Activated T-helper 17 cell treated with anti-CD3 and anti-CD28 coated beads, Interleukin-2, amount 50 U/mL, for 72 hours (primary cell): Measurements from ENCODE around the gene NELL1. TPM values are rescaled to one million over a fixed set of nuclear protein-coding genes. Genes with fewer than 3 reads are reported as not detected.

Source experiments
- ATAC-seq: fragments of 150-1000 bp; cut with Tn5 transposase; replicated peaks from 2 replicates; pipeline ENCODE4 v1.10.0; 2021; ENCODE audit warnings: mild to moderate bottlenecking, moderate library complexity
- H3K27ac Mint-ChIP-seq: one replicate; pipeline ENCODE4 v1.8.0; 2022; ENCODE audit warnings: mixed read lengths
- H3K27me3 Mint-ChIP-seq: one replicate; pipeline ENCODE4 v1.8.0; 2022; ENCODE audit warnings: mixed read lengths
- H3K36me3 Mint-ChIP-seq: one replicate; pipeline ENCODE4 v1.8.0; 2022; ENCODE audit warnings: low read depth, mild to moderate bottlenecking, mixed read lengths
- H3K4me1 Mint-ChIP-seq: one replicate; pipeline ENCODE4 v1.8.0; 2022; ENCODE audit warnings: mixed read lengths
- H3K4me3 Mint-ChIP-seq: one replicate; pipeline ENCODE4 v1.8.0; 2022; ENCODE audit warnings: mild to moderate bottlenecking, mixed read lengths
- H3K9me3 Mint-ChIP-seq: one replicate; pipeline ENCODE4 v1.8.0; 2022; ENCODE audit warnings: mixed read lengths
- total RNA-seq, 2 donors: library from RNA; stranded (reverse); gene quantifications; one replicate each; pipeline ENCODE4 v1.2.3, GENCODE V29; 2022

NELL1 gene
- total RNA-seq, 2 donors from 2014 or later: not detected

- peaks cover 16% of the 10 kb centered on the region for H3K9me3 Mint-ChIP-seq
- no peak overlapping the region for H3K27ac Mint-ChIP-seq
- H3K27me3 Mint-ChIP-seq: no peaks in the 10 kb centered on the region
- H3K36me3 Mint-ChIP-seq: no peaks in the 10 kb centered on the region
- H3K4me3 Mint-ChIP-seq: no peak overlapping the region
- no peaks in the 10 kb centered on the region for H3K4me1 Mint-ChIP-seq
- no peak for ATAC-seq
Measured at GRCh38 chr11:20909995-20910726, 240.8 kb downstream of the NELL1 start.

- no peak for ATAC-seq
- no peaks in the 10 kb centered on the region for H3K27me3 Mint-ChIP-seq
- H3K4me1 Mint-ChIP-seq: no peaks in the 10 kb centered on the region
- no peak overlapping the region for H3K27ac Mint-ChIP-seq
- H3K9me3 Mint-ChIP-seq: peaks cover 10% of the 10 kb centered on the region
- H3K36me3 Mint-ChIP-seq: no peaks in the 10 kb centered on the region
- no peak overlapping the region for H3K4me3 Mint-ChIP-seq
Measured at GRCh38 chr11:20910733-20911132, 241.3 kb downstream of the NELL1 start.

GRCh38 chr11:20912065-20912821 lies 242.9 kb downstream of the NELL1 start:
- H3K4me3 Mint-ChIP-seq: no peak overlapping the region
- no peaks in the 10 kb centered on the region for H3K36me3 Mint-ChIP-seq
- no peak overlapping the region for H3K27ac Mint-ChIP-seq
- no peaks in the 10 kb centered on the region for H3K4me1 Mint-ChIP-seq
- peaks cover 11% of the 10 kb centered on the region for H3K9me3 Mint-ChIP-seq
- no peak for ATAC-seq
- no peaks in the 10 kb centered on the region for H3K27me3 Mint-ChIP-seq

- no peak for ATAC-seq
- Mint-ChIP-seq H3K27me3 (no peaks in the 10 kb centered on the region), H3K9me3 (peaks cover 6% of the 10 kb centered on the region), H3K36me3 (no peaks in the 10 kb centered on the region), H3K4me1 (no peaks in the 10 kb centered on the region), H3K4me3 (no peak overlapping the region), H3K27ac (no peak overlapping the region)
Measured at GRCh38 chr11:20912922-20913512, 243.6 kb downstream of the NELL1 start.

- Mint-ChIP-seq H3K4me1 (no peaks in the 10 kb centered on the region), H3K9me3 (peaks cover 11% of the 10 kb centered on the region), H3K27ac (no peak overlapping the region), H3K4me3 (no peak overlapping the region), H3K27me3 (no peaks in the 10 kb centered on the region), H3K36me3 (no peaks in the 10 kb centered on the region)
- no peak for ATAC-seq
Measured at GRCh38 chr11:20917306-20917705, 247.9 kb downstream of the NELL1 start.

GRCh38 chr11:20926799-20927540 lies 257.6 kb downstream of the NELL1 start:
- ATAC-seq: no peak
- H3K9me3 Mint-ChIP-seq: peaks cover 6% of the 10 kb centered on the region
- H3K4me3 Mint-ChIP-seq: no peak overlapping the region
- no peaks in the 10 kb centered on the region for H3K36me3 Mint-ChIP-seq
- no peaks in the 10 kb centered on the region for H3K27me3 Mint-ChIP-seq
- H3K27ac Mint-ChIP-seq: no peak overlapping the region
- no peaks in the 10 kb centered on the region for H3K4me1 Mint-ChIP-seq

- H3K27ac Mint-ChIP-seq: no peak overlapping the region
- peaks cover 6% of the 10 kb centered on the region for H3K27me3 Mint-ChIP-seq
- H3K36me3 Mint-ChIP-seq: no peaks in the 10 kb centered on the region
- ATAC-seq: no peak
- H3K9me3 Mint-ChIP-seq: peaks cover 26% of the 10 kb centered on the region
- no peak overlapping the region for H3K4me3 Mint-ChIP-seq
- H3K4me1 Mint-ChIP-seq: no peaks in the 10 kb centered on the region
Measured at GRCh38 chr11:20931029-20931428, 261.6 kb downstream of the NELL1 start.

- no peak overlapping the region for H3K4me3 Mint-ChIP-seq
- H3K9me3 Mint-ChIP-seq: peaks cover 23% of the 10 kb centered on the region
- H3K36me3 Mint-ChIP-seq: no peaks in the 10 kb centered on the region
- H3K27ac Mint-ChIP-seq: no peak overlapping the region
- H3K4me1 Mint-ChIP-seq: no peaks in the 10 kb centered on the region
- ATAC-seq: no peak
- peaks cover 6% of the 10 kb centered on the region for H3K27me3 Mint-ChIP-seq
Measured at GRCh38 chr11:20933086-20933485, 263.7 kb downstream of the NELL1 start.

GRCh38 chr11:20933958-20934357 lies 264.6 kb downstream of the NELL1 start:
- H3K4me1 Mint-ChIP-seq: no peaks in the 10 kb centered on the region
- no peak overlapping the region for H3K27ac Mint-ChIP-seq
- ATAC-seq: no peak
- peaks cover 27% of the 10 kb centered on the region for H3K9me3 Mint-ChIP-seq
- no peaks in the 10 kb centered on the region for H3K36me3 Mint-ChIP-seq
- H3K27me3 Mint-ChIP-seq: peaks cover 6% of the 10 kb centered on the region
- no peak overlapping the region for H3K4me3 Mint-ChIP-seq

GRCh38 chr11:20934516-20934915 lies 265.1 kb downstream of the NELL1 start:
- Mint-ChIP-seq H3K27me3 (peaks cover 6% of the 10 kb centered on the region), H3K9me3 (peaks cover 27% of the 10 kb centered on the region), H3K36me3 (no peaks in the 10 kb centered on the region), H3K4me3 (no peak overlapping the region), H3K27ac (no peak overlapping the region), H3K4me1 (no peaks in the 10 kb centered on the region)
- no peak for ATAC-seq

GRCh38 chr11:20937826-20938225 lies 268.4 kb downstream of the NELL1 start:
- no peak for ATAC-seq
- Mint-ChIP-seq H3K36me3 (no peaks in the 10 kb centered on the region), H3K4me3 (no peak overlapping the region), H3K9me3 (peaks cover 22% of the 10 kb centered on the region), H3K27me3 (peaks cover 6% of the 10 kb centered on the region), H3K27ac (no peak overlapping the region), H3K4me1 (no peaks in the 10 kb centered on the region)

- no peak for ATAC-seq
- no peak overlapping the region for H3K27ac Mint-ChIP-seq
- no peaks in the 10 kb centered on the region for H3K9me3 Mint-ChIP-seq
- no peaks in the 10 kb centered on the region for H3K27me3 Mint-ChIP-seq
- no peaks in the 10 kb centered on the region for H3K4me1 Mint-ChIP-seq
- H3K4me3 Mint-ChIP-seq: no peak overlapping the region
- no peaks in the 10 kb centered on the region for H3K36me3 Mint-ChIP-seq
Measured at GRCh38 chr11:20949585-20949984, 280.2 kb downstream of the NELL1 start.

- Mint-ChIP-seq H3K4me3 (no peak overlapping the region), H3K27ac (no peak overlapping the region), H3K27me3 (no peaks in the 10 kb centered on the region), H3K9me3 (peaks cover 12% of the 10 kb centered on the region), H3K36me3 (no peaks in the 10 kb centered on the region), H3K4me1 (no peaks in the 10 kb centered on the region)
- ATAC-seq: no peak
Measured at GRCh38 chr11:20962581-20962980, 293.2 kb downstream of the NELL1 start.

GRCh38 chr11:20963596-20963995 lies 294.2 kb downstream of the NELL1 start:
- Mint-ChIP-seq H3K36me3 (no peaks in the 10 kb centered on the region), H3K4me3 (no peak overlapping the region), H3K27ac (no peak overlapping the region), H3K27me3 (no peaks in the 10 kb centered on the region), H3K9me3 (peaks cover 12% of the 10 kb centered on the region), H3K4me1 (no peaks in the 10 kb centered on the region)
- ATAC-seq: no peak
